Tongue (tissue), 2 donors: ENCODE data around the gene CERK. TPM values are rescaled to one million over a fixed set of nuclear protein-coding genes. Genes with fewer than 3 reads are reported as not detected.
"Not testable (repeated sequence)": the region's sequence is repeated elsewhere in the genome, so short reads cannot be mapped to it uniquely, and the experiment has no call there.

Experiments
- DNase-seq: peaks from one replicate; pipeline ENCODE4 v3.0.0-alpha.2; 2015
- total RNA-seq: library from RNA; depleted of rRNA; stranded (reverse); fragments of >200 nt; gene quantifications from one replicate; pipeline ENCODE4 v1.2.3, GENCODE V29; 2014

CERK gene
- total RNA-seq, 1 donor from 2014 or later, result 25.6 TPM

GRCh38 chr22:46660604-46661201 lies 77.3 kb downstream of the CERK start:
- DNase-seq, result no peak

GRCh38 chr22:46659791-46660186 lies 78.3 kb downstream of the CERK start:
- no peak for DNase-seq

GRCh38 chr22:46659059-46659790 lies 78.8 kb downstream of the CERK start:
- no peak for DNase-seq

- no peak for DNase-seq
These were observed 79.8 kb downstream of the CERK start for GRCh38 chr22:46657996-46658947.

GRCh38 chr22:46657655-46657953 lies 80.4 kb downstream of the CERK start:
- DNase-seq, result no peak

GRCh38 chr22:46656856-46657654 lies 81.0 kb downstream of the CERK start:
- no peak for DNase-seq

GRCh38 chr22:46655861-46656608 lies 82.0 kb downstream of the CERK start:
- DNase-seq, result no peak

- no peak for DNase-seq
These were observed 83.0 kb downstream of the CERK start for GRCh38 chr22:46654927-46655595.

GRCh38 chr22:46654426-46654825 lies 83.6 kb downstream of the CERK start:
- no peak for DNase-seq

- no peak for DNase-seq
These were observed 84.5 kb downstream of the CERK start for GRCh38 chr22:46653596-46653995.

- DNase-seq, result no peak
These were observed 85.2 kb downstream of the CERK start for GRCh38 chr22:46652847-46653331.

GRCh38 chr22:46652081-46652846 lies 85.8 kb downstream of the CERK start:
- no peak for DNase-seq

- no peak for DNase-seq
These were observed 86.7 kb downstream of the CERK start for GRCh38 chr22:46651316-46651715.

- DNase-seq, result no peak
These were observed 87.8 kb downstream of the CERK start for GRCh38 chr22:46650078-46650810.

- DNase-seq, result peak; percentile 89
These were observed 88.6 kb downstream of the CERK start for GRCh38 chr22:46649141-46650077.

- not testable (repeated sequence) for DNase-seq
These were observed 89.7 kb downstream of the CERK start for GRCh38 chr22:46648225-46648820.

GRCh38 chr22:46646531-46647215 lies 91.4 kb downstream of the CERK start:
- no peak for DNase-seq
